ENCODE results near the gene FBN1.

- no peak for TF ChIP-seq CTCF (conservative IDR thresholded peaks at IDR 0.05; ENCODE audit: low read depth, low read length)
- no peak for TF ChIP-seq EZH2 (IDR thresholded peaks at IDR 0.05; ENCODE audit: low read length, unreplicated experiment)
Measured at GRCh38 chr15:48555241-48555881, 90.1 kb downstream of the FBN1 start.
